Activated CD4-positive, alpha-beta T cell treated with anti-CD3 and anti-CD28 coated beads for 36 hours (primary cell): ENCODE measurements around the gene LRP1-AS. TPM values are rescaled to one million over a fixed set of nuclear protein-coding genes. Genes with fewer than 3 reads are reported as not detected.

Source experiments
- ATAC-seq: fragments of 200-7000 bp; cut with Tn5 transposase; one replicate; pipeline ENCODE4 v1.10.0; 2021; ENCODE audit warnings: mild to moderate bottlenecking, moderate library complexity
- CTCF ChIA-PET: fragments of 350-600 bp; sonication (Branson Sonifier 250); formaldehyde crosslinking; loops from one replicate; lab custom pipeline; 2021; ENCODE audit warnings: antibody characterized with exemption; lab: Charles Lee
- POLR2A ChIA-PET: fragments of 350-600 bp; sonication (Branson Sonifier 250); formaldehyde crosslinking; loops from one replicate; lab custom pipeline; 2021; ENCODE audit warnings: antibody characterized with exemption, inconsistent platforms; lab: Charles Lee
- DNase-seq: peaks from one replicate; pipeline ENCODE4 v3.0.0-alpha.2; 2020
- H3K27ac Mint-ChIP-seq: one replicate; pipeline ENCODE4 v1.8.0; 2021; ENCODE audit warnings: mixed read lengths
- H3K27me3 Mint-ChIP-seq: one replicate; pipeline ENCODE4 v1.8.0; 2021; ENCODE audit warnings: mixed read lengths
- H3K36me3 Mint-ChIP-seq: one replicate; pipeline ENCODE4 v1.8.0; 2021; ENCODE audit warnings: low read depth, mixed read lengths
- H3K4me1 Mint-ChIP-seq: one replicate; pipeline ENCODE4 v1.8.0; 2021; ENCODE audit warnings: mixed read lengths
- H3K4me3 Mint-ChIP-seq: one replicate; pipeline ENCODE4 v1.8.0; 2021; ENCODE audit warnings: mild to moderate bottlenecking, moderate library complexity, mixed read lengths
- H3K9me3 Mint-ChIP-seq: one replicate; pipeline ENCODE4 v1.8.0; 2021; ENCODE audit warnings: low read depth, mixed read lengths
- intact Hi-C, 2 experiments: fragments of 100-400 bp; cut with DNase I in 1 of 2; cut with micrococcal nuclease in 1 of 2; formaldehyde crosslinking; loops; one replicate each; pipeline versions ENCODE4 v1.14.2 to v1.15.1; 2022 to 2024; cut with DNase I, micrococcal nuclease
- total RNA-seq, 2 experiments: library from RNA; stranded (reverse); gene quantifications; one replicate each; pipeline ENCODE4 v1.2.3, GENCODE V29; 2021

LRP1-AS gene
- total RNA-seq, 2 experiments from 2014 or later: not detected

GRCh38 chr12:57107456-57108155, 39.8 kb downstream of the LRP1-AS start:
- ATAC-seq: no peak
- H3K36me3 Mint-ChIP-seq: peaks cover 67% of the 10 kb centered on the region
- H3K4me1 Mint-ChIP-seq: peaks cover 69% of the 10 kb centered on the region
- H3K27me3 Mint-ChIP-seq: no peaks in the 10 kb centered on the region
- DNase-seq: no peak
- POLR2A ChIA-PET: interaction anchor here (1.2 kb wide), 1 partner anchor 38 kb away, joined by 3 read pairs; no protein-coding TSS in a partner anchor
- peak overlapping the region; percentile 22 for H3K4me3 Mint-ChIP-seq
- peak overlapping the region; percentile 81 for H3K27ac Mint-ChIP-seq
- H3K9me3 Mint-ChIP-seq: no peaks in the 10 kb centered on the region
- intact Hi-C loops: no loop called here
- CTCF ChIA-PET: interaction anchor here (1.1 to 24.0 kb wide), 7 partner anchors 8 to 346 kb away, joined by 3 to 411 read pairs (median 4); partner anchors contain the start of gene NEMP1

- no peak overlapping the region for H3K4me3 Mint-ChIP-seq
- H3K27ac Mint-ChIP-seq: no peak overlapping the region
- ATAC-seq (no peak), DNase-seq (no peak)
- ChIA-PET POLR2A (no interaction called here), CTCF (interaction anchor here (1.9 to 24.0 kb wide), 3 partner anchors 10 to 34 kb away, joined by 6 to 411 read pairs (median 12); partner anchors contain the start of gene NEMP1)
- intact Hi-C loops: no loop called here
- H3K36me3 Mint-ChIP-seq: peaks cover 75% of the 10 kb centered on the region
- no peaks in the 10 kb centered on the region for H3K9me3 Mint-ChIP-seq
- no peaks in the 10 kb centered on the region for H3K27me3 Mint-ChIP-seq
- H3K4me1 Mint-ChIP-seq: peaks cover 70% of the 10 kb centered on the region
Measured at GRCh38 chr12:57106021-57106708, 41.3 kb downstream of the LRP1-AS start.

GRCh38 chr12:57105011-57105753, 42.2 kb downstream of the LRP1-AS start:
- Mint-ChIP-seq H3K4me3 (no peak overlapping the region), H3K27ac (peak overlapping the region; percentile 38), H3K9me3 (no peaks in the 10 kb centered on the region), H3K36me3 (peaks cover 71% of the 10 kb centered on the region), H3K27me3 (no peaks in the 10 kb centered on the region), H3K4me1 (peaks cover 72% of the 10 kb centered on the region)
- DNase-seq (no peak), ATAC-seq (no peak)
- ChIA-PET CTCF (interaction anchor here (2.6 to 24.0 kb wide), 2 partner anchors 18 to 33 kb away, joined by 12 to 411 read pairs; partner anchors contain the start of gene NEMP1), POLR2A (no interaction called here)
- intact Hi-C loops: no loop called here

- Mint-ChIP-seq H3K4me1 (peaks cover 65% of the 10 kb centered on the region), H3K9me3 (no peaks in the 10 kb centered on the region), H3K36me3 (peaks cover 71% of the 10 kb centered on the region), H3K4me3 (no peak overlapping the region), H3K27ac (peak overlapping the region; percentile 38), H3K27me3 (no peaks in the 10 kb centered on the region)
- DNase-seq (no peak), ATAC-seq (no peak)
- ChIA-PET POLR2A (interaction anchor here (0.9 kb wide), 1 partner anchor 8 kb away, joined by 3 read pairs; no protein-coding TSS in a partner anchor), CTCF (interaction anchor here (0.6 to 24.0 kb wide), 8 partner anchors 8 to 102 kb away, joined by 3 to 411 read pairs (median 4); partner anchors contain the start of gene NEMP1)
- intact Hi-C loops: no loop called here
Measured at GRCh38 chr12:57104292-57104910, 43.0 kb downstream of the LRP1-AS start.

GRCh38 chr12:57103856-57104255, 43.6 kb downstream of the LRP1-AS start:
- peaks cover 75% of the 10 kb centered on the region for H3K36me3 Mint-ChIP-seq
- no peak for DNase-seq
- peak; percentile 43 for ATAC-seq
- ChIA-PET POLR2A (interaction anchor here (0.9 kb wide), 1 partner anchor 8 kb away, joined by 3 read pairs; no protein-coding TSS in a partner anchor), CTCF (interaction anchor here (0.7 to 24.0 kb wide), 7 partner anchors 8 to 101 kb away, joined by 3 to 411 read pairs (median 4); partner anchors contain the start of gene NEMP1)
- no peaks in the 10 kb centered on the region for H3K9me3 Mint-ChIP-seq
- peaks cover 63% of the 10 kb centered on the region for H3K4me1 Mint-ChIP-seq
- no peak overlapping the region for H3K4me3 Mint-ChIP-seq
- peak overlapping the region; percentile 38 for H3K27ac Mint-ChIP-seq
- H3K27me3 Mint-ChIP-seq: no peaks in the 10 kb centered on the region
- intact Hi-C loops: no loop called here

GRCh38 chr12:57101892-57102695, 45.3 kb downstream of the LRP1-AS start:
- Mint-ChIP-seq H3K9me3 (no peaks in the 10 kb centered on the region), H3K27ac (peak overlapping the region; percentile 58), H3K4me1 (peaks cover 46% of the 10 kb centered on the region), H3K4me3 (no peak overlapping the region), H3K36me3 (peaks cover 72% of the 10 kb centered on the region), H3K27me3 (no peaks in the 10 kb centered on the region)
- no peak for ATAC-seq
- ChIA-PET POLR2A (no interaction called here), CTCF (interaction anchor here (4.4 to 24.0 kb wide), 2 partner anchors 9 to 30 kb away, joined by 21 to 411 read pairs; partner anchors contain the start of genes NEMP1 and STAT6)
- no peak for DNase-seq
- intact Hi-C loops: no loop called here

GRCh38 chr12:57099766-57100165, 47.7 kb downstream of the LRP1-AS start:
- no peaks in the 10 kb centered on the region for H3K9me3 Mint-ChIP-seq
- ATAC-seq (no peak), DNase-seq (no peak)
- POLR2A ChIA-PET: no interaction called here
- peaks cover 39% of the 10 kb centered on the region for H3K4me1 Mint-ChIP-seq
- intact Hi-C loops: no loop called here
- CTCF ChIA-PET: interaction anchor here (0.6 to 24.0 kb wide), 6 partner anchors 9 to 54 kb away, joined by 3 to 411 read pairs (median 5); partner anchors contain the start of genes NEMP1 and STAT6
- H3K36me3 Mint-ChIP-seq: peaks cover 68% of the 10 kb centered on the region
- H3K27ac Mint-ChIP-seq: peak overlapping the region; percentile 11
- H3K4me3 Mint-ChIP-seq: no peak overlapping the region
- H3K27me3 Mint-ChIP-seq: no peaks in the 10 kb centered on the region

GRCh38 chr12:57099047-57099714, 48.2 kb downstream of the LRP1-AS start:
- Mint-ChIP-seq H3K27me3 (no peaks in the 10 kb centered on the region), H3K4me1 (peaks cover 39% of the 10 kb centered on the region), H3K27ac (peak overlapping the region; percentile 84), H3K9me3 (no peaks in the 10 kb centered on the region), H3K36me3 (peaks cover 63% of the 10 kb centered on the region), H3K4me3 (no peak overlapping the region)
- ChIA-PET POLR2A (interaction anchor here (0.6 to 0.8 kb wide), 2 partner anchors 20 to 25 kb away, joined by 3 read pairs; partner anchors contain the start of gene NEMP1), CTCF (interaction anchor here (1.0 to 24.0 kb wide), 6 partner anchors 9 to 27 kb away, joined by 3 to 411 read pairs (median 4); partner anchors contain the start of genes NEMP1 and STAT6)
- intact Hi-C loops: no loop called here
- DNase-seq (no peak), ATAC-seq (no peak)

GRCh38 chr12:57098546-57098945, 48.9 kb downstream of the LRP1-AS start:
- Mint-ChIP-seq H3K4me1 (peaks cover 37% of the 10 kb centered on the region), H3K9me3 (no peaks in the 10 kb centered on the region), H3K4me3 (no peak overlapping the region), H3K27me3 (no peaks in the 10 kb centered on the region), H3K36me3 (peaks cover 60% of the 10 kb centered on the region), H3K27ac (peak overlapping the region; percentile 84)
- intact Hi-C loops: no loop called here
- no peak for DNase-seq
- ATAC-seq: no peak
- CTCF ChIA-PET: interaction anchor here (1.2 to 24.0 kb wide), 4 partner anchors 9 to 27 kb away, joined by 3 to 411 read pairs (median 12); partner anchors contain the start of genes NEMP1 and STAT6
- POLR2A ChIA-PET: interaction anchor here (0.6 to 0.8 kb wide), 2 partner anchors 20 to 26 kb away, joined by 3 read pairs; partner anchors contain the start of gene NEMP1
